Ishikawa (cell line): ENCODE results near the gene LYRM7.

Experiments used
- EGR1 ChIP-seq: IDR thresholded peaks from 2 replicates; pipeline ENCODE4 v1.6.1; 2012
- EP300 ChIP-seq: IDR thresholded peaks from 2 replicates; pipeline ENCODE4 v1.6.1; 2012; ENCODE audit warnings: borderline replicate concordance
- MAX ChIP-seq: IDR thresholded peaks from 2 replicates; pipeline ENCODE4 v1.6.1; 2012
- REST ChIP-seq: IDR thresholded peaks from 2 replicates; pipeline ENCODE4 v1.6.1; 2012; ENCODE audit warnings: low read depth, mild to moderate bottlenecking
- TEAD4 ChIP-seq: IDR thresholded peaks from 2 replicates; pipeline ENCODE4 v1.6.1; 2012
- USF1 ChIP-seq: IDR thresholded peaks from 2 replicates; pipeline ENCODE4 v1.6.1; 2012

- TF ChIP-seq MAX (no peak), REST (no peak), USF1 (no peak), EGR1 (no peak), TEAD4 (no peak), EP300 (no peak)
These were observed 14.4 kb upstream of the LYRM7 start for GRCh38 chr5:131156385-131156784.
